Activated T-helper 17 cell treated with anti-CD3 and anti-CD28 coated beads, Interleukin-2, amount 50 U/mL, for 72 hours (primary cell): ENCODE data around the gene BRCC3. TPM values are rescaled to one million over a fixed set of nuclear protein-coding genes. Genes with fewer than 3 reads are reported as not detected.

Experiments used
- ATAC-seq: fragments of 150-1000 bp; cut with Tn5 transposase; replicated peaks from 2 replicates; pipeline ENCODE4 v1.10.0; 2021; ENCODE audit warnings: mild to moderate bottlenecking, moderate library complexity
- H3K27ac Mint-ChIP-seq: one replicate; pipeline ENCODE4 v1.8.0; 2022; ENCODE audit warnings: mixed read lengths
- H3K27me3 Mint-ChIP-seq: one replicate; pipeline ENCODE4 v1.8.0; 2022; ENCODE audit warnings: mixed read lengths
- H3K36me3 Mint-ChIP-seq: one replicate; pipeline ENCODE4 v1.8.0; 2022; ENCODE audit warnings: low read depth, mild to moderate bottlenecking, mixed read lengths
- H3K4me1 Mint-ChIP-seq: one replicate; pipeline ENCODE4 v1.8.0; 2022; ENCODE audit warnings: mixed read lengths
- H3K4me3 Mint-ChIP-seq: one replicate; pipeline ENCODE4 v1.8.0; 2022; ENCODE audit warnings: mild to moderate bottlenecking, mixed read lengths
- H3K9me3 Mint-ChIP-seq: one replicate; pipeline ENCODE4 v1.8.0; 2022; ENCODE audit warnings: mixed read lengths
- total RNA-seq, 2 donors: library from RNA; stranded (reverse); gene quantifications; one replicate each; pipeline ENCODE4 v1.2.3, GENCODE V29; 2022

Gene BRCC3
- total RNA-seq, 2 donors from 2014 or later = 29.1 to 48.7 TPM

- Mint-ChIP-seq H3K27ac (no peak overlapping the region), H3K27me3 (no peaks in the 10 kb centered on the region), H3K4me1 (no peaks in the 10 kb centered on the region), H3K9me3 (no peaks in the 10 kb centered on the region), H3K36me3 (peaks cover 57% of the 10 kb centered on the region), H3K4me3 (no peak overlapping the region)
- peak; percentile 37 for ATAC-seq
Measured at GRCh38 chrX:155086202-155086840, 15.0 kb downstream of the BRCC3 start.

DNA sequence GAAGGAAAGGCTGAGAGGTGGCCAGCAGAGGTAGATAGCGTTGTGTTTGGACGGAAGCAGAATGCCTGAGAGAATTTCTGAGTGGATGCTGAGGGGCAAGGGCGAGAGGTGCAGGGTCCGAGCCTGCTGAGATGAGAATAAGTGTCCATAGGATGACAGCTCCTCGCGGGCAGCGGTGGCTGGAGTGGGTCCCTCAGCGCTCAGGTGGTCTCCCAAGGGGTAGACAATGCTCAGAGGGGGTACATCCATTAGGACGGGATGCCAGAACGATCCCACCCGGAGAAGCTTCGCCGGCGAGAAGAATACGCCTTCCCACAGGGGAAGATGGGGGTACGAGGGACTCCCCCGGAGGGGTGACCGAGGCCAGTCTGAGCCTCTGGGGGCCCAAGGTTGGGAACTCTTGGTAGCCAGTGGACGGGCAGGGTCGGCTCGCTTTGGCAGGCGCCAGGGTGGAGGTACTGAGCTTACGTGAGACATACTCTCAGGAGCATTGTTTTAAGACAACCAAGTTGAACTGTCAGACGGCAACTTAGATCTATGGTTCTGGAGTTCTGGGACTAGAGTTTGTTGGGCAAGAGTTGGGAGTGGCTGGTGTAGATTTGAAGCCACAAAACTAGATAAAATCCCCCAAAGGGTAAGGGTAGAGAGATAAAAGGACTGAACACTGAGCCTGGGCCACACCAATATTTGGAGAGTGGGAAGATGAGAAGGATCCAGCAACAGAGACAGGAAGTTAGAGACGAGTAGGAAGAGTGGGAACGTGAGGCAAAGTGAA lies 15.8 kb downstream of the BRCC3 start:
- ATAC-seq = no peak
- H3K36me3 Mint-ChIP-seq = peaks cover 55% of the 10 kb centered on the region
- no peaks in the 10 kb centered on the region for H3K27me3 Mint-ChIP-seq
- H3K9me3 Mint-ChIP-seq = no peaks in the 10 kb centered on the region
- no peak overlapping the region for H3K27ac Mint-ChIP-seq
- H3K4me3 Mint-ChIP-seq = no peak overlapping the region
- H3K4me1 Mint-ChIP-seq = no peaks in the 10 kb centered on the region

DNA sequence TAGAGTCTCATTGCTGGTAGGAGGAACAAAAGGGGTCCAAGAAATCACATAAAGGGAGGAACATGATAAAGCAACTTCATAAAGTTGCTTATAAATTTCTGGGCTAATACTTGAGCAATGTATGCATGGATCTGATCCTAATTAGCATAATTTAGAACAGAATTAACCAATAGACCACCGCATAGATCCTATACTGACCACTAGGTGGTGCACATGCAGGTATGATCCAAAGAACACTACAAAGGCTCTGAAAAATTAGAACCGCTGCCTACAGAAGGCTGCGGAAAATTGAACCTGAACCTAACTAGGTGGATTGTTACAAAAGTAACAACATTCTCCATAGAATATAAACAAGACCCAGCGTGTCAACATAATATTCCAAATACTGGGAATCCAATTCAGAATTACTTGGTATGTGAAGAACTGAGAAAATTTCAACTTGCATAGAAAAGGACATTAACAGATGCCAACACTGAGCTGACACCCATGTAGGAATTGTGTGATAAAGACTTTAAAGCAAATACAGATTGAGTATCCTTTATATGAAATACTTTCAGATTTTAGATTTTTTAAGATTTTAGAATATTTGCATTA lies 23.3 kb downstream of the BRCC3 start:
- no peaks in the 10 kb centered on the region for H3K9me3 Mint-ChIP-seq
- no peak overlapping the region for H3K27ac Mint-ChIP-seq
- peaks cover 69% of the 10 kb centered on the region for H3K36me3 Mint-ChIP-seq
- no peaks in the 10 kb centered on the region for H3K4me1 Mint-ChIP-seq
- H3K27me3 Mint-ChIP-seq = no peaks in the 10 kb centered on the region
- H3K4me3 Mint-ChIP-seq = no peak overlapping the region
- peak; percentile 60 for ATAC-seq

DNA sequence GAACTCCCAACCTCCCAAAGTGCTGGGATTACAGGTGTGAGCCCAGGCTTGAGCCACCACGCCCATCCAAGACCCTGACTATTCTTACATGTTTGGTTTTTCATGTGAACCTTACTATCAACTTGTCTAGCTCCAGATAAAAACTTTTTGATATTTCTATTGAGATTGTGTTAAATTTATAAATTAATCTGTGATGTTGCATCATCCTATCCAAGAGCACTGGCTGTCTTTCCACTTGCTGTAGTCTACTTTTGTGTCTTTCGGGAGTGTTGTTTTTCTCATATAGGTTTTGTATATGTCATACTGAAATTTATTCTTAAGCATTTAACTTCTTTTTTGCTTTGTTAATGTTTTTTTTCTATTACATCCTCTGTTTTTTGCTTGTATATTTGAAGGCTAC lies 34.6 kb downstream of the BRCC3 start:
- H3K36me3 Mint-ChIP-seq = peaks cover 64% of the 10 kb centered on the region
- H3K4me1 Mint-ChIP-seq = peaks cover 8% of the 10 kb centered on the region
- no peak for ATAC-seq
- H3K27ac Mint-ChIP-seq = no peak overlapping the region
- no peaks in the 10 kb centered on the region for H3K27me3 Mint-ChIP-seq
- H3K4me3 Mint-ChIP-seq = no peak overlapping the region
- no peaks in the 10 kb centered on the region for H3K9me3 Mint-ChIP-seq

DNA sequence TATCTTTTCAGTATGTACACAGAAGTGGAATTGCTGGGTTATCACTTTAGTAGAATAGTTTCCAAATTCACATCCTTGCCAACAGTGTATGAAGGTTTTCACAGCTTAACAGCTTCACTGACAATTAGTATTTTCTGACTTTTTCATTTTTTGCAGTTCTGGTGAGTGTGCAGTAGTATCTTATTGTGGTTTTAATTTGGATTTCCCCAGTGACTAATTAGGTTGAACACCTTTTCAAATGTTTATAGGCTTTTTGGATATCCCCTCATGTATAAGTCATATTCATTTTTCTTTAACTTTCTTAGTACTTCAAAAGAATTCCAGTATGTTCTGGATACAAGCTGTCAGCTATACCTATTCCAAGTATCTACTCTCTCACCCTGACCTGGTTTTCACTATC lies 37.1 kb downstream of the BRCC3 start:
- no peaks in the 10 kb centered on the region for H3K9me3 Mint-ChIP-seq
- H3K27me3 Mint-ChIP-seq = no peaks in the 10 kb centered on the region
- peak overlapping the region; percentile 41 for H3K27ac Mint-ChIP-seq
- peak; percentile 92 for ATAC-seq
- H3K4me1 Mint-ChIP-seq = peaks cover 8% of the 10 kb centered on the region
- peak overlapping the region; percentile 11 for H3K4me3 Mint-ChIP-seq
- H3K36me3 Mint-ChIP-seq = peaks cover 64% of the 10 kb centered on the region

DNA sequence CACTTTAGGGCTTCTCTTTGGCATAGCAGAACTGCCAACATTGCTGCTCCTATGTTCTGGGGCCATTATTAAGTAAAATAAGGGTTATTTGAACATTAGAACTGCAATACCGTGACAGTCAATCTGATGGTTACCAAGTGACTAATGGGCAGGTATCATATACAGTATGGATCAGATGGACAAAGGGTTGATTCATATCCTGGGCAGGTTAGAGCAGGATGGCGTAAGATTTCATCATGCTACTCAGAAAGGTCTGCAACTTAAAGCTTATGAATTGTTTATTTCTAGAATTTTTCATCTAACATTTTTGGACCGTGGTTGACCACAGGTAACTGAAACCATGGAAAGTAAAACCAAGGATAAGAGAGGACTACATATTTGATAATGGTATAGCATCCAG lies 40.9 kb downstream of the BRCC3 start:
- H3K36me3 Mint-ChIP-seq = peaks cover 66% of the 10 kb centered on the region
- no peak overlapping the region for H3K4me3 Mint-ChIP-seq
- H3K27ac Mint-ChIP-seq = no peak overlapping the region
- H3K27me3 Mint-ChIP-seq = no peaks in the 10 kb centered on the region
- H3K9me3 Mint-ChIP-seq = no peaks in the 10 kb centered on the region
- H3K4me1 Mint-ChIP-seq = peaks cover 8% of the 10 kb centered on the region
- ATAC-seq = no peak

- Mint-ChIP-seq H3K27ac (no peak overlapping the region), H3K4me3 (no peak overlapping the region), H3K9me3 (no peaks in the 10 kb centered on the region), H3K4me1 (peaks cover 8% of the 10 kb centered on the region), H3K27me3 (no peaks in the 10 kb centered on the region), H3K36me3 (peaks cover 60% of the 10 kb centered on the region)
- no peak for ATAC-seq
Measured at GRCh38 chrX:155113097-155113496, 41.8 kb downstream of the BRCC3 start.

GRCh38 chrX:155115174-155115819 lies 44.0 kb downstream of the BRCC3 start:
- no peaks in the 10 kb centered on the region for H3K27me3 Mint-ChIP-seq
- H3K4me3 Mint-ChIP-seq = no peak overlapping the region
- peaks cover 65% of the 10 kb centered on the region for H3K36me3 Mint-ChIP-seq

DNA sequence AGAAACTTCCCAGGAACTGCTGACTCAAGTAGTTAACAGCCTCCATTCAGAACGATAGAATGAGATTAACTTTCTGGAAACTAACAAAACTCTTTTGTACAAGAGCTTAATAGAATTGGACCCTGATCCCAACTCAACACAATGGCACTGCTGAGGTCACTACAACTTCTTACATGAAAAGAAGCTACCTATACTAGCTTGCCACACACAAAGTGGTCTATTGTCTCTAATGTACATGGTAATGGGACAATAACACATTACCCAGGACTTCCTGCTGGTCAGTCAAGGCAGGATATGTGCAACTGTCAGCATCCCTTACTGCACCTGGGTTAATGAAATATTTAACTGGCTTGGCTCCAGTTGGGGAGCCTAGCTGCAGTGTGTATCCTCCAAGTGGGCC lies 56.2 kb downstream of the BRCC3 start:
- H3K27ac Mint-ChIP-seq = no peak overlapping the region
- no peaks in the 10 kb centered on the region for H3K4me1 Mint-ChIP-seq
- H3K9me3 Mint-ChIP-seq = no peaks in the 10 kb centered on the region
- H3K36me3 Mint-ChIP-seq = peaks cover 26% of the 10 kb centered on the region
- H3K27me3 Mint-ChIP-seq = no peaks in the 10 kb centered on the region
- ATAC-seq = no peak
- H3K4me3 Mint-ChIP-seq = no peak overlapping the region

More at GRCh38 chrX:155115174-155115819, 44.0 kb downstream of the BRCC3 start:
- H3K9me3 Mint-ChIP-seq = no peaks in the 10 kb centered on the region
- ATAC-seq = no peak
- H3K4me1 Mint-ChIP-seq = no peaks in the 10 kb centered on the region
- no peak overlapping the region for H3K27ac Mint-ChIP-seq

GRCh38 chrX:155127940-155128339 lies 56.6 kb downstream of the BRCC3 start:
- H3K27ac Mint-ChIP-seq = no peak overlapping the region
- H3K4me1 Mint-ChIP-seq = no peaks in the 10 kb centered on the region
- no peaks in the 10 kb centered on the region for H3K9me3 Mint-ChIP-seq
- no peak overlapping the region for H3K4me3 Mint-ChIP-seq
- H3K27me3 Mint-ChIP-seq = no peaks in the 10 kb centered on the region
- peaks cover 22% of the 10 kb centered on the region for H3K36me3 Mint-ChIP-seq
- ATAC-seq = no peak

DNA sequence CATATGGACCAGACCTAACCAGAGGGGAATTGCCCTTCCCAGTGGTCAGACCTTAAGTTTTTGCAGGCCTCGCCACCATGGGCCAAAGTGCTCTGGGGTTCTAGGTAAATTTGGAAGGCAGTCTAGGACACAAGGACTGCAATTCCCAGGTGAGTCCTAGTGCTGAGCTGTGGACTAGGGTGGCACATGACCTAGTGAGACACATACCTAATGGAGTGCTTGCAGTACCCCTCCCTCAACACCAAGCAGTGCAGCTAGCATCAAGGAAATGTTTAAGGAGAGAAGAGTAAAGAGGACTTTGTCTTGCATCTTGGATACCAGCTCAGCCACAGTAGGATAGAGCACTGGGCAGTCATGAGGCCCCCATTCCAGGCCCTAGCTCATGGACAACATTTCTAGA lies 60.8 kb downstream of the BRCC3 start:
- H3K27ac Mint-ChIP-seq = no peak overlapping the region
- no peak overlapping the region for H3K4me3 Mint-ChIP-seq
- H3K4me1 Mint-ChIP-seq = no peaks in the 10 kb centered on the region
- ATAC-seq = no peak
- no peaks in the 10 kb centered on the region for H3K36me3 Mint-ChIP-seq
- H3K27me3 Mint-ChIP-seq = no peaks in the 10 kb centered on the region
- H3K9me3 Mint-ChIP-seq = no peaks in the 10 kb centered on the region

DNA sequence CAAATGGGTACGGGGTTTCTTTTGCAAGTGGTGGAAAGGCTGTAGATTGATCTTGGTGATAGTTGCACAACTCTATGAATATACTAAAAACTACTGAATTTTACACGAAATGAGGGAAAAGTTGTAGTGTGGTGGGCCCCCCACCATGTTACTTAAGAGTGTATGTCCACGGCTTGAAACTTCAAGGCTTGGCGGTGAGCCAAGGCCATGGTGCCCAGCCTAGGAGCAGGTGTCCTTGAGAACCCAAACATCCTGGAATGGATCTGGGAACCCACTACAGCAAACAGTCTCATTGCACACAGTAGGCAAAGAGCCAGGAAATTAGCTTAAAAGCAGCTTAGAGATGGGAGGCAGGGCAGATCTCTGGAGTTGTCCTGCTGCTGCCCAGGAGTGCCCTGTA lies 62.9 kb downstream of the BRCC3 start:
- no peak overlapping the region for H3K27ac Mint-ChIP-seq
- no peaks in the 10 kb centered on the region for H3K27me3 Mint-ChIP-seq
- no peak overlapping the region for H3K4me3 Mint-ChIP-seq
- no peaks in the 10 kb centered on the region for H3K4me1 Mint-ChIP-seq
- no peak for ATAC-seq
- H3K36me3 Mint-ChIP-seq = no peaks in the 10 kb centered on the region
- no peaks in the 10 kb centered on the region for H3K9me3 Mint-ChIP-seq

GRCh38 chrX:155143959-155144548 lies 72.7 kb downstream of the BRCC3 start:
- Mint-ChIP-seq H3K4me3 (no peak overlapping the region), H3K27me3 (no peaks in the 10 kb centered on the region), H3K9me3 (no peaks in the 10 kb centered on the region), H3K4me1 (no peaks in the 10 kb centered on the region), H3K27ac (no peak overlapping the region), H3K36me3 (no peaks in the 10 kb centered on the region)
- ATAC-seq = peak; percentile 32

- H3K27me3 Mint-ChIP-seq = no peaks in the 10 kb centered on the region
- no peaks in the 10 kb centered on the region for H3K36me3 Mint-ChIP-seq
- no peak overlapping the region for H3K27ac Mint-ChIP-seq
- ATAC-seq = no peak
- no peak overlapping the region for H3K4me3 Mint-ChIP-seq
- H3K4me1 Mint-ChIP-seq = no peaks in the 10 kb centered on the region
- no peaks in the 10 kb centered on the region for H3K9me3 Mint-ChIP-seq
Measured at GRCh38 chrX:155144926-155145325, 73.6 kb downstream of the BRCC3 start.
